Stomach (tissue), 9 donors: ENCODE data around the gene RRP12. TPM values are rescaled to one million over a fixed set of nuclear protein-coding genes. Genes with fewer than 3 reads are reported as not detected.
A peak's percentile ranks its signal among the peaks of the same experiment; 100 is the strongest.

Source experiments
- DNase-seq, 2 donors: peaks; one replicate each; pipeline versions ENCODE4 v3.0.0 to v3.0.0-alpha.2; 2013 to 2019
- H3K27ac ChIP-seq, 5 donors: fragments of 200-600 bp in 4 of 5; sonication (generic) in 4 of 5; one replicate each; pipeline ENCODE4 v1.5.1; 2013 to 2019; ENCODE audit warnings: mild to moderate bottlenecking in 1 of 5, moderate library complexity in 1 of 5
- H3K27me3 ChIP-seq, 3 donors: fragments of 200-600 bp; sonication (generic); one replicate each; pipeline ENCODE4 v1.5.1; 2017 to 2019; ENCODE audit warnings: mixed run types in 1 of 3
- H3K36me3 ChIP-seq, 4 donors: fragments of 200-600 bp; sonication (generic); 1 replicate in 3 of 4; 2 replicates in 1 of 4; pipeline ENCODE4 v1.5.1; 2016 to 2019
- H3K4me1 ChIP-seq, 4 donors: fragments of 200-600 bp; sonication (generic); one replicate each; pipeline ENCODE4 v1.5.1; 2016 to 2019
- H3K4me3 ChIP-seq, 4 donors: fragments of 200-600 bp; sonication (generic) in 3 of 4; one replicate each; pipeline ENCODE4 v1.5.1; 2016 to 2019; ENCODE audit warnings: mild to moderate bottlenecking in 1 of 4
- H3K9me3 ChIP-seq, 4 donors: fragments of 200-600 bp; sonication (generic); one replicate each; pipeline ENCODE4 v1.5.1; 2016 to 2019
- CTCF ChIP-seq, 7 experiments: fragments of 450-650 bp in 4 of 7; fragments of 200-600 bp in 3 of 7; sonication (generic) in 3 of 7; IDR thresholded peaks; one replicate each; pipeline ENCODE4 v1.5.1; 2016 to 2019; ENCODE audit warnings: antibody characterized with exemption in 7 of 7, control low read depth in 2 of 7, mild to moderate bottlenecking in 1 of 7
- EP300 ChIP-seq: sonication (generic); formaldehyde crosslinking; IDR thresholded peaks from one replicate; pipeline ENCODE4 v1.6.1; 2017; ENCODE audit warnings: antibody characterized with exemption
- POLR2A ChIP-seq, 4 donors: fragments of 450-650 bp; IDR thresholded peaks; one replicate each; pipeline ENCODE4 v1.6.1; 2016; ENCODE audit warnings: antibody characterized with exemption in 4 of 4, control low read depth in 2 of 4, mild to moderate bottlenecking in 1 of 4, moderate library complexity in 1 of 4
- POLR2AphosphoS5 ChIP-seq, 3 donors: sonication (generic); formaldehyde crosslinking; IDR thresholded peaks; one replicate each; pipeline ENCODE4 v1.6.1; 2016; ENCODE audit warnings: antibody characterized with exemption in 3 of 3
- WGBS, 5 donors: extraction: QIAGEN DNeasy Blood & Tissue Kit in 3 of 5; methylation state at CpG; one replicate each; pipeline versions ENCODE4 v1.1.5 to v1.1.7; 2013 to 2018; 5-methylcytosine and 5-hydroxymethylcytosine counted together
- intact Hi-C: fragments of 100-400 bp; cut with DNase I; formaldehyde crosslinking; loops from one replicate; pipeline ENCODE4 v1.15.1; 2023; ENCODE audit warnings: low total_unique reads
- polyA plus RNA-seq, 3 donors: library from polyadenylated mRNA; stranded (reverse); fragments of 200-250 nt; gene quantifications; one replicate each; pipeline ENCODE4 v1.2.3, GENCODE V29; 2013
- total RNA-seq, 5 donors: library from RNA; depleted of rRNA; stranded (reverse); fragments of >200 nt; gene quantifications; one replicate each; pipeline versions ENCODE4 v1.1.0 to v1.2.3, GENCODE V29; 2014 to 2016
- donor health status: healthy with polysubstance abuse.
- donor health status: Bipolar disorder and iron deficiency.
- donor health status: healthy.

RRP12 gene
- total and polyA plus RNA-seq, 8 donors: 3.5 to 22.2 (median 14.4) TPM

- Histone ChIP-seq H3K27ac (peak overlapping the region; percentile 87 to 99 (median 97)), H3K36me3 (no peaks in the 10 kb centered on the region), H3K4me1 (peaks cover 17 to 40% (median 31%) of the 10 kb centered on the region in 4 donors), H3K27me3 (no peaks in the 10 kb centered on the region), H3K9me3 (no peaks in the 10 kb centered on the region), H3K4me3 (peak overlapping the region; percentile 68 to 92 (median 83))
- 0 to 2% (median 1%) methylated on average over 34 to 83 of the region's 83 CpGs for WGBS, 5 donors
- TF ChIP-seq POLR2AphosphoS5 (IDR thresholded peaks at IDR 0.05): peak in 1 of 3 donors; percentile 36
- TF ChIP-seq EP300: no peak
- no peak for TF ChIP-seq POLR2A (IDR thresholded peaks at IDR 0.05)
- TF ChIP-seq CTCF (IDR thresholded peaks at IDR 0.05): peak in 2 of 7 experiments; percentile 8 to 25
- intact Hi-C loops: no loop called here
- DNase-seq: peak; percentile 70 to 81
Measured at GRCh38 chr10:97319671-97320479, 81.3 kb downstream of the RRP12 start.

GRCh38 chr10:97318772-97319651 is 82.1 kb downstream of the RRP12 start, which contains the start of gene FRAT1:
FRAT1 (plus strand) TSS chr10:97319271; CDS start chr10:97319454, 183 bp downstream.
- Histone ChIP-seq H3K36me3 (no peaks in the 10 kb centered on the region), H3K27ac (peak within 1 kb of the TSS; percentile 87 to 99 (median 97)), H3K4me3 (peak within 1 kb of the TSS; percentile 68 to 92 (median 83)), H3K27me3 (no peaks in the 10 kb centered on the region), H3K4me1 (peaks cover 17 to 40% (median 31%) of the 10 kb centered on the region in 4 donors), H3K9me3 (no peaks in the 10 kb centered on the region)
- WGBS, 5 donors: 0 to 1% (median 0%) methylated on average over 24 to 79 of the region's 79 CpGs
- no peak for TF ChIP-seq CTCF (IDR thresholded peaks at IDR 0.05)
- peak; percentile 20 to 87 (median 80) for TF ChIP-seq POLR2AphosphoS5 (IDR thresholded peaks at IDR 0.05)
- TF ChIP-seq POLR2A (IDR thresholded peaks at IDR 0.05): peak in 1 of 4 donors; percentile 72
- intact Hi-C loops: no loop called here
- DNase-seq: peak; percentile 94 to 96

DNA sequence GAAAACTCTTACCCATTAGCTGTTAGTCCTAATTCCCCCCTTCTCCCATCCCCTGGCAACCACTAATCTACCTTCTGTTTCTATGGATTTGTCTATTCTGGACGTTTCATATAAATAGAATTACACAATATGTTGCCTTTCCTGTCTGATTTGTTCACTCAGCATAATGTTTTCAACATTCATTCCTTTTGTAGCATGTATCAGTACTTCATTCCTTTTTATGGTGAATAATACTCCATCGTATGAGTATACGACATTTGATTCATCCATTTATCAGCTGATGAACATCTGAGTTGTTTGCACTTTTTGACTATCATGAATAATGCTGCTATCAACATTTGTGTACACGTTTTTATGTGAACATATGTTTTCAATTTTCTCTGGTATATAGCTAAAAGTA is 86.5 kb downstream of the RRP12 start:
- H3K4me3 ChIP-seq: no peak overlapping the region
- H3K36me3 ChIP-seq: no peaks in the 10 kb centered on the region
- H3K9me3 ChIP-seq: no peaks in the 10 kb centered on the region
- H3K27ac ChIP-seq: no peak overlapping the region
- no peak for DNase-seq
- H3K27me3 ChIP-seq: no peaks in the 10 kb centered on the region
- WGBS, 5 donors: 35 to 58% (median 57%) methylated on average over 4 of the region's 4 CpGs
- intact Hi-C loops: no loop called here
- TF ChIP-seq POLR2A (IDR thresholded peaks at IDR 0.05) (no peak), POLR2AphosphoS5 (IDR thresholded peaks at IDR 0.05) (no peak), CTCF (IDR thresholded peaks at IDR 0.05) (no peak), EP300 (no peak)
- peaks cover 0 to 8% (median 3%) of the 10 kb centered on the region in 4 donors for H3K4me1 ChIP-seq

DNA sequence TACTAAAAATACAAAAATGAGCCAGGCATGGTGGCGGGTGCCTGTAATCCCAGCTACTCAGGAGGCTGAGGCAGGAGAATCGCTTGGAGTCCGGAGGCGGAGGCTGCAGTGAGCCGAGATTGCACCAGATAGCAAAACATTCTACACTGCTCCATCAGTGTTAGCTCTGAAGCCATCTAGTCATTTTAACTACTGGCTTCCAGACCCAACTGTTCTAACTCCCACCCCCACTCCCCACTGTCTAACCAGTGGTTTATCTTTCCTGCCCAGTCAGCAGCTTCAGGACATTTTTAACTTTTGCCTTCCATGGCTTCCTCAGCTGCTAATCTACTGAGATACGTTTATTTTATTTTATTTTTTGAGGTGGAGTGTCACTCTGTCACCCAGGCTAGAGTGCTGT is 88.2 kb downstream of the RRP12 start:
- H3K4me1 ChIP-seq: peaks cover 0 to under 1% (median 0%) of the 10 kb centered on the region in 4 donors
- H3K4me3 ChIP-seq: no peak overlapping the region
- WGBS, 5 donors: 81 to 90% (median 85%) methylated on average over 6 of the region's 6 CpGs
- no peaks in the 10 kb centered on the region for H3K27me3 ChIP-seq
- intact Hi-C loops: no loop called here
- H3K27ac ChIP-seq: no peak overlapping the region
- DNase-seq: no peak
- H3K36me3 ChIP-seq: no peaks in the 10 kb centered on the region
- TF ChIP-seq POLR2A (IDR thresholded peaks at IDR 0.05): no peak
- TF ChIP-seq CTCF (IDR thresholded peaks at IDR 0.05): no peak
- no peak for TF ChIP-seq EP300
- no peak for TF ChIP-seq POLR2AphosphoS5 (IDR thresholded peaks at IDR 0.05)
- H3K9me3 ChIP-seq: no peaks in the 10 kb centered on the region
